OCI-LY1 (cell line): ENCODE measurements around the gene CD160.
"Not testable (repeated sequence)": the region's sequence is repeated elsewhere in the genome, so short reads cannot be mapped to it uniquely, and the experiment has no call there.

Experiments used
- H2AFZ ChIP-seq: fragments of 200-600 bp; sonication (generic), shearing (Covaris generic); 2 replicates; pipeline ENCODE4 v1.6.0; 2014; ENCODE audit warnings: antibody characterized with exemption, mild to moderate bottlenecking, low read length
- H3F3A ChIP-seq: fragments of 200-600 bp; sonication (generic), shearing (Covaris generic); 2 replicates; pipeline ENCODE4 v1.6.0; 2014; ENCODE audit warnings: mild to moderate bottlenecking, antibody characterized with exemption, low read length, moderate library complexity; ENCODE audit not compliant: insufficient read depth
- H3K27ac ChIP-seq: fragments of 200-600 bp; sonication (generic); 2 replicates; pipeline ENCODE4 v1.5.1; 2014; ENCODE audit warnings: low read length, mixed run types, mild to moderate bottlenecking, low read depth; ENCODE audit not compliant: poor library complexity, severe bottlenecking
- H3K27me3 ChIP-seq: fragments of 200-600 bp; sonication (generic); 2 replicates; pipeline ENCODE4 v1.6.0; 2014; ENCODE audit warnings: antibody characterized with exemption, mild to moderate bottlenecking, low read length, moderate library complexity; ENCODE audit not compliant: insufficient read depth
- H3K36me3 ChIP-seq: fragments of 200-600 bp; sonication (generic); 2 replicates; pipeline ENCODE4 v1.6.1; 2014; ENCODE audit warnings: mild to moderate bottlenecking, antibody characterized with exemption, low read length, moderate library complexity, mixed read lengths; ENCODE audit not compliant: insufficient read depth
- H3K4me1 ChIP-seq: fragments of 200-600 bp; sonication (generic); 2 replicates; pipeline ENCODE4 v1.5.1; 2014; ENCODE audit warnings: mild to moderate bottlenecking, low read length, moderate library complexity; ENCODE audit not compliant: insufficient read depth, severe bottlenecking
- H3K4me2 ChIP-seq: fragments of 200-600 bp; sonication (generic), shearing (Covaris generic); 2 replicates; pipeline ENCODE4 v1.6.1; 2014; ENCODE audit warnings: low read length
- H3K4me3 ChIP-seq: fragments of 200-600 bp; sonication (generic); 2 replicates; pipeline ENCODE4 v1.5.1; 2014; ENCODE audit warnings: low read length, low read depth, mild to moderate bottlenecking, mixed read lengths; ENCODE audit not compliant: poor library complexity, severe bottlenecking
- H3K79me2 ChIP-seq: fragments of 200-600 bp; shearing (Covaris generic); 2 replicates; pipeline ENCODE4 v1.6.1; 2016; ENCODE audit warnings: mixed run types, low read length, mixed read lengths; ENCODE audit not compliant: insufficient read depth
- H3K9ac ChIP-seq: fragments of 200-600 bp; sonication (generic), shearing (Covaris generic); 2 replicates; pipeline ENCODE4 v1.6.1; 2014; ENCODE audit warnings: mild to moderate bottlenecking, low read length, mixed read lengths
- H3K9me2 ChIP-seq: fragments of 200-600 bp; sonication (generic), shearing (Covaris generic); 2 replicates; pipeline ENCODE4 v1.6.1; 2014; ENCODE audit warnings: low read depth, mild to moderate bottlenecking, low read length, mixed read lengths
- H3K9me3 ChIP-seq: fragments of 200-600 bp; shearing (Covaris generic); 2 replicates; pipeline ENCODE4 v1.6.1; 2014; ENCODE audit warnings: low read length, mixed read lengths
- H4K20me1 ChIP-seq: fragments of 200-600 bp; sonication (generic), shearing (Covaris generic); 2 replicates; pipeline ENCODE4 v1.6.0; 2016; ENCODE audit warnings: mild to moderate bottlenecking, low read length; ENCODE audit not compliant: insufficient read depth
- CTCF ChIP-seq: fragments of 200-600 bp; sonication (generic), shearing (Covaris generic); IDR thresholded peaks from 2 replicates; pipeline ENCODE4 v1.5.1; 2017; ENCODE audit warnings: mild to moderate bottlenecking, antibody characterized with exemption, low read length, moderate library complexity, mixed read lengths
- EZH2 ChIP-seq: fragments of 200-600 bp; sonication (generic), shearing (Covaris generic); IDR thresholded peaks from 2 replicates; pipeline ENCODE4 v1.8.0; 2017; ENCODE audit warnings: borderline replicate concordance, mixed run types, mild to moderate bottlenecking, antibody characterized with exemption, low read length, moderate library complexity, mixed read lengths

CD160 gene

GRCh38 chr1:145758116-145758515 lies 38.8 kb downstream of the CD160 start:
- Histone ChIP-seq H2AFZ (no peak overlapping the region), H3K79me2 (no peaks in the 10 kb centered on the region)
- TF ChIP-seq EZH2 (no peak), CTCF (no peak)

GRCh38 chr1:145758575-145758974 lies 39.3 kb downstream of the CD160 start:
- Histone ChIP-seq H3K9me3 (0 out of 2 replicates have a peak, but pooled peaks cover 8% of the 10 kb centered on the region), H3K4me2 (no peak overlapping the region), H3K79me2 (no peaks in the 10 kb centered on the region), H3K36me3 (peaks cover 43% of the 10 kb centered on the region), H3K4me3 (no peak overlapping the region), H4K20me1 (no peaks in the 10 kb centered on the region), H3F3A (no peaks in the 10 kb centered on the region), H3K4me1 (no peaks in the 10 kb centered on the region), H2AFZ (no peak overlapping the region), H3K27ac (no peak overlapping the region), H3K9ac (no peak overlapping the region), H3K9me2 (no peaks in the 10 kb centered on the region), H3K27me3 (no peaks in the 10 kb centered on the region)
- TF ChIP-seq EZH2 (no peak), CTCF (no peak)

More at GRCh38 chr1:145758116-145758515, 38.8 kb downstream of the CD160 start:
- Histone ChIP-seq H3K9ac (no peak overlapping the region), H3K36me3 (peaks cover 41% of the 10 kb centered on the region), H3K27ac (no peak overlapping the region), H3K9me2 (no peaks in the 10 kb centered on the region), H3K4me2 (no peak overlapping the region), H3K4me1 (no peaks in the 10 kb centered on the region), H4K20me1 (no peaks in the 10 kb centered on the region), H3K4me3 (no peak overlapping the region), H3K27me3 (no peaks in the 10 kb centered on the region), H3F3A (no peaks in the 10 kb centered on the region), H3K9me3 (0 out of 2 replicates have a peak, but pooled peaks cover 8% of the 10 kb centered on the region)

- no peak for TF ChIP-seq CTCF
- TF ChIP-seq EZH2: no peak
- no peak overlapping the region for H2AFZ ChIP-seq
Observed at GRCh38 chr1:145759721-145760120, 40.4 kb downstream of the CD160 start.

GRCh38 chr1:145760395-145760949 lies 41.2 kb downstream of the CD160 start:
- H3K27ac ChIP-seq, H3K4me3 ChIP-seq, H3K79me2 ChIP-seq: not testable (repeated sequence)

More at GRCh38 chr1:145759721-145760120, 40.4 kb downstream of the CD160 start:
- Histone ChIP-seq H4K20me1 (no peaks in the 10 kb centered on the region), H3K27ac (no peak overlapping the region), H3K4me2 (no peak overlapping the region), H3K4me3 (no peak overlapping the region), H3K36me3 (peaks cover 43% of the 10 kb centered on the region), H3K9me3 (0 out of 2 replicates have a peak, but pooled peaks cover 8% of the 10 kb centered on the region), H3K4me1 (no peaks in the 10 kb centered on the region), H3K79me2 (no peaks in the 10 kb centered on the region), H3K27me3 (no peaks in the 10 kb centered on the region), H3K9me2 (no peaks in the 10 kb centered on the region), H3F3A (no peaks in the 10 kb centered on the region), H3K9ac (no peak overlapping the region)

GRCh38 chr1:145761498-145761897 lies 42.2 kb downstream of the CD160 start:
- H2AFZ ChIP-seq, H3F3A ChIP-seq, H4K20me1 ChIP-seq, H3K9me3 ChIP-seq, H3K9me2 ChIP-seq, H3K27me3 ChIP-seq, H3K4me1 ChIP-seq, H3K27ac ChIP-seq, H3K9ac ChIP-seq, H3K4me3 ChIP-seq, H3K4me2 ChIP-seq, H3K79me2 ChIP-seq: not testable (repeated sequence)
- peaks cover 48% of the 10 kb centered on the region for H3K36me3 ChIP-seq

More at GRCh38 chr1:145760395-145760949, 41.2 kb downstream of the CD160 start:
- H4K20me1 ChIP-seq, H3F3A ChIP-seq, H3K4me2 ChIP-seq, H3K9ac ChIP-seq, H2AFZ ChIP-seq, H3K4me1 ChIP-seq, H3K9me3 ChIP-seq, H3K9me2 ChIP-seq, H3K27me3 ChIP-seq: not testable (repeated sequence)
- peaks cover 44% of the 10 kb centered on the region for H3K36me3 ChIP-seq
